ENCODE data around the gene NEO1.

The NEO1 gene

GRCh38 chr15:73049564-73050215 is 2.6 kb upstream of the NEO1 start:
- TF ChIP-seq CTCF (IDR thresholded peaks at IDR 0.05): no peak

GRCh38 chr15:73050561-73051295 is 1.5 kb upstream of the NEO1 start:
- no peak for TF ChIP-seq CTCF (IDR thresholded peaks at IDR 0.05)

- no peak for TF ChIP-seq CTCF (IDR thresholded peaks at IDR 0.05)
These were observed 864 bp upstream of the NEO1 start for GRCh38 chr15:73051391-73051806.

GRCh38 chr15:73052653-73053397 is 562 bp downstream of the NEO1 start:
- peak; percentile 52 for TF ChIP-seq CTCF (IDR thresholded peaks at IDR 0.05)

GRCh38 chr15:73053398-73053723 is 1.1 kb downstream of the NEO1 start:
- TF ChIP-seq CTCF (IDR thresholded peaks at IDR 0.05): no peak

- TF ChIP-seq CTCF (IDR thresholded peaks at IDR 0.05): no peak
These were observed 2.2 kb downstream of the NEO1 start for GRCh38 chr15:73054417-73054953.

GRCh38 chr15:73056460-73056859 is 4.2 kb downstream of the NEO1 start:
- no peak for TF ChIP-seq CTCF (IDR thresholded peaks at IDR 0.05)
